ENCODE measurements around the gene LRRC49. TPM values are rescaled to one million over a fixed set of nuclear protein-coding genes. Genes with fewer than 3 reads are reported as not detected.

The LRRC49 gene
- total RNA-seq, 2 experiments from 2014 or later, result not detected

DNA sequence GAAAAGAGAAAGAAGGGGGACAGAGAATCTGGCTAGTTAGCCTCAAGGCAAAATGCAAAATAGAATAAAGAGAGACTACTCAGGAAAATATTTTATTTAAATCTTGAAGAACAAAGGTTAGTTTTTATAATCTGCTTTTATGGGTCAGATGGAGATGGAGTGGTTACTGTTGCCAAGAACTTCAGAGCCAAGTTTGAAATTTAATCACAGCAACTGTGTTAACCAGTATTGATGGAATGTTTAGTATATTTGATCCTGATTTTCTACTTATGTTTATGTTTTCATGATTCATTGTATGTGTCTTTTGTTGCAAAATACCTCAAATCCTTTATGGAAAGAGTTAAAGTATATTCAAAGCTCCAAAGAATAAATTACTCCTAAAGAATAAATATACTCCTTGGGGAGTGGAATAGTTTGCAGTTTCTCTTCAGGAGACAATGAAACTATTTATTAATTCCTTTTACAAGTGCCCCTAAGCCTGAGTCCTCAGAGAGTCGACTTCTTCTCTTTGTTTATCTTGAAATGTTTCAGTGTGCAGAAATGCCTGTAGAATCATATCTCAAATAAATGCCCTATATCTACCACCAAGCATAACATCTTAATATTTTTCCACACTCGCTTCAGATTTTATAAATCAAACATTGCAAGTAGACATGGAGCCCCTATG lies 161.8 kb downstream of the LRRC49 start:
- H3K9me3 ChIP-seq (ENCODE audit: low read length), result no peaks in the 10 kb centered on the region
- H2AFZ ChIP-seq (ENCODE audit: low read length), result no peak overlapping the region
- no peak overlapping the region for H3K4me2 ChIP-seq (ENCODE audit: low read length)
- TF ChIP-seq EZH2phosphoT487 (IDR thresholded peaks at IDR 0.05; ENCODE audit: borderline replicate concordance, low read depth, low read length) (no peak), CTCF (conservative IDR thresholded peaks at IDR 0.05; ENCODE audit: low read length) (no peak)
- no TSS peak for BruUV-seq (replicated peaks)
- H3K27ac ChIP-seq (ENCODE audit: low read depth, low read length, poor library complexity, severe bottlenecking), result no peak overlapping the region
- ChIA-PET POLR2A (no interaction called here), CTCF (ENCODE audit: unreplicated experiment) (no interaction called here)
- no peaks in the 10 kb centered on the region for H3K9me2 ChIP-seq (ENCODE audit: insufficient read depth, low read length)
- H4K20me1 ChIP-seq (ENCODE audit: insufficient read depth, low read length), result no peaks in the 10 kb centered on the region
- no peaks in the 10 kb centered on the region for H3K36me3 ChIP-seq (ENCODE audit: insufficient read depth, low read length)
- no peaks in the 10 kb centered on the region for H3K4me1 ChIP-seq (ENCODE audit: insufficient read depth, low read length, poor library complexity, severe bottlenecking)
- intact Hi-C loops (cut with micrococcal nuclease; ENCODE audit: unreplicated experiment), result no loop called here
- no peaks in the 10 kb centered on the region for H3K79me2 ChIP-seq (ENCODE audit: insufficient read depth, low read depth, low read length)
- DNase-seq (ENCODE audit: low spot score), result no peak
- no peak overlapping the region for H3K4me3 ChIP-seq (ENCODE audit: low read depth, low read length, poor library complexity, severe bottlenecking)

DNA sequence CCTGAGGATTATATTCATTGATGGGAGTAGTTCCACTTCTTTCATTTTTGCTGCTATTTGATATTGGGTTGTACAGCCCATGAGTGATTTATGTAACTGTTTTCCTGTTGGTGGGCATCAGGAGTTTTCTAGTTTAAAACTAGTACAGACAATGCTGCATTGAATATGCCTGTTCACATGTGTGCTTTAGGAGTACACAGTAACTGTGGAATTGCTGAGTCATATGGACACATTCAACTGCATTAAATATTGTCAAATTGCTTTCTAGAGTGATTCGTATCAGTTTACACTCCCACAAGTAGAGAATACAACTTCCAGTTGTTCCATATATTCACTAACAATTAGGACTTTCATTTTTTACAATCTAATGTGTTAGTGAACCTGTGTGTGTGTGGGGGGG lies 162.8 kb downstream of the LRRC49 start:
- Histone ChIP-seq H2AFZ (ENCODE audit: low read length) (no peak overlapping the region), H3K27ac (ENCODE audit: low read depth, low read length, poor library complexity, severe bottlenecking) (no peak overlapping the region), H3K9me3 (ENCODE audit: low read length) (no peaks in the 10 kb centered on the region), H4K20me1 (ENCODE audit: insufficient read depth, low read length) (no peaks in the 10 kb centered on the region), H3K36me3 (ENCODE audit: insufficient read depth, low read length) (no peaks in the 10 kb centered on the region), H3K79me2 (ENCODE audit: insufficient read depth, low read depth, low read length) (no peaks in the 10 kb centered on the region), H3K4me2 (ENCODE audit: low read length) (no peak overlapping the region), H3K4me3 (ENCODE audit: low read depth, low read length, poor library complexity, severe bottlenecking) (no peak overlapping the region), H3K9me2 (ENCODE audit: insufficient read depth, low read length) (no peaks in the 10 kb centered on the region), H3K4me1 (ENCODE audit: insufficient read depth, low read length, poor library complexity, severe bottlenecking) (no peaks in the 10 kb centered on the region)
- intact Hi-C loops (cut with micrococcal nuclease; ENCODE audit: unreplicated experiment), result no loop called here
- DNase-seq (ENCODE audit: low spot score), result no peak
- TF ChIP-seq CTCF (conservative IDR thresholded peaks at IDR 0.05; ENCODE audit: low read length), result no peak
- no peak for TF ChIP-seq EZH2phosphoT487 (IDR thresholded peaks at IDR 0.05; ENCODE audit: borderline replicate concordance, low read depth, low read length)
- no TSS peak for BruUV-seq (replicated peaks)
- ChIA-PET POLR2A (no interaction called here), CTCF (ENCODE audit: unreplicated experiment) (no interaction called here)

- BruUV-seq (replicated peaks), result no TSS peak
- intact Hi-C loops (cut with micrococcal nuclease; ENCODE audit: unreplicated experiment), result no loop called here
- Histone ChIP-seq H2AFZ (ENCODE audit: low read length) (no peak overlapping the region), H3K79me2 (ENCODE audit: insufficient read depth, low read depth, low read length) (no peaks in the 10 kb centered on the region), H3K4me1 (ENCODE audit: insufficient read depth, low read length, poor library complexity, severe bottlenecking) (no peaks in the 10 kb centered on the region), H3K36me3 (ENCODE audit: insufficient read depth, low read length) (no peaks in the 10 kb centered on the region), H3K9me2 (ENCODE audit: insufficient read depth, low read length) (no peaks in the 10 kb centered on the region), H3K27ac (ENCODE audit: low read depth, low read length, poor library complexity, severe bottlenecking) (no peak overlapping the region), H3K4me2 (ENCODE audit: low read length) (no peak overlapping the region), H3K4me3 (ENCODE audit: low read depth, low read length, poor library complexity, severe bottlenecking) (no peak overlapping the region), H4K20me1 (ENCODE audit: insufficient read depth, low read length) (no peaks in the 10 kb centered on the region), H3K9me3 (ENCODE audit: low read length) (no peaks in the 10 kb centered on the region)
- no peak for DNase-seq (ENCODE audit: low spot score)
- no peak for TF ChIP-seq EZH2phosphoT487 (IDR thresholded peaks at IDR 0.05; ENCODE audit: borderline replicate concordance, low read depth, low read length)
- TF ChIP-seq CTCF (conservative IDR thresholded peaks at IDR 0.05; ENCODE audit: low read length), result no peak
- CTCF ChIA-PET (ENCODE audit: unreplicated experiment), result no interaction called here
- POLR2A ChIA-PET, result no interaction called here
Observed at GRCh38 chr15:71056111-71056510, 163.5 kb downstream of the LRRC49 start.
